Measurements from ENCODE around the gene RNF166.

RNF166 gene

DNA sequence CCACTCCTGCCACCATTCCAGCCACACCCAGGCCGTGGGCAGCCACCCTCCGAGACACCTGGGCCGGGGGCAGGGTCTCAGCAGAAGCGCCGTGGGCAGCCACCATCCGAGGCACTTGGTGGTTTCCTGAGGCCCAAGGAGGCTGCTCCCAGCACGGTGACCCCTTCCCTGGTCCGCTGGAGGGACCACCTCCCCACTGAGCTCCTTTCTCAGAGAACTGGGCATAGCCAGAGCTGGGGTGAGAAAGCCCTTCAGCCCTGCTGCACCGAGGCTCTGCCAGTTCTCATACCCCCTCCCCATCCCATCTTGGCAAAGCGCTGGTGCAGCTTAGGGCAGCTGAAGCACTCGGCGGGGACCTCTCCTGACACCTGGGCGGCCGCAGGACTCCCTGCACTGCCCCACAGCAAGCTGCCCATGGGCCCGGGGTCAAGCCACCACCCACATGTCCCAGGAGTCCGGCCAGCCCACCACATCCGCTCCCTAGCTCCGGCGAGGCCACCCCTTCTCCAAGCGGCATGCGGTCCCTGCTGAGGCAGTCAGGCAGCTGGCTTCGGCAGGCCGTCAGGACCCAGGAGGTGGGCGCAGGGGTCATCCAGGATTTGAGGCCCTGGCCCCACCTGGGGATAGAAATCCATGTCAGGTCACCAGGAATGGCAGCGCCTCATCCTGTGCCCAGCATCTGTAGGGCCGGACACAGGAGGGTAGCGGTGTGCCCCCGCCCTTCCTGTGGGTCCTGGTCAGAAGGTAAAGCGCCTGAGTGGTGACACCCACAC is 54.0 kb downstream of the RNF166 start:
- no peak for DNase-seq (ENCODE audit: low spot score)

- DNase-seq (ENCODE audit: low spot score) = peak; percentile 87
Observed at GRCh38 chr16:88651276-88651988, 54.8 kb downstream of the RNF166 start.

GRCh38 chr16:88650749-88651275 is 55.4 kb downstream of the RNF166 start, which contains the start of gene CYBA:
Gene CYBA, minus strand, starts transcription at chr16:88651053. Its CDS starts 40 bp downstream, at chr16:88651013.
- peak; percentile 94 for DNase-seq (ENCODE audit: low spot score)

DNA sequence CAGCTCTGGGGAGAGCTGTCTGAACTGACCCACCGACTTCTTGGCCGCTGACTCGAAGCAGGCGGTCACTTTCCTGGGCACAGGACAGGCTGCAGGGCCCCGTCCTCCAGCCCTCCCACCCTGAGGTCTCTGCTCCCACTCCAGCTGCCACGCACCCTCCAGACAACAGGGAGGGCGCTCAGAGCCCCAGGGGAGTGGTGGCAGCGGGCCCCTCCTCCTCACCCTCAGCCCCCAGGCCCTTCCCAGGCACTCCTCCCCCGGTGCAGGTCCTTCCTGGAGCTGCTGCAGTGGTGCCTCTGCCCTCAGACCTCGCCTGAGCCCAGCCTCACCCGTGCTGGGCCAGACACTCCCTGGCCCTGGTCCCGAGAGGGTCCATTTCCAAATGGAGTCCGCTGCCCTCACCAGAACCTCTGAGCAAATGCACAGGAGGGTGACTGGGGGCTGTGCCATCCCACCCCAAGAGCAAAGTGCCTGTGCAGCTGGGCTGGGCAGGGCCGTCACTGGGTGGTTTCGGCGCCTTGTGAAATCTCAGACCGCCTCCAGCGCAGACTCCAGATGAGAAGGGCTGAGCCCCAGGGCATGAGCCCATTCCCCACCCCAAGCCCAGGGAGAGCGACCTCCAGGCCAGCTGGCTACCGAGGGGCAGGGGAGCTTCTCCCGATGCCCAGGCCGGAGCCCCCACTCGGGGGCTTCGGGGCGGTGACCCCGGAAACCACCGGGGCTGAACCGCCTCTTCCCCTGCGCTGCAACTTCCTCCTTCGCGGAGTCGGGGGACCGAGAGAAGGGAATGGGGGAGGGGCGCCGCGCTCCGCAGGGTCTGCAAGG is 56.1 kb downstream of the RNF166 start:
- DNase-seq (ENCODE audit: low spot score) = peak; percentile 68

GRCh38 chr16:88649195-88649923 is 56.8 kb downstream of the RNF166 start:
- DNase-seq (ENCODE audit: low spot score) = no peak

- no peak for DNase-seq (ENCODE audit: low spot score)
Observed at GRCh38 chr16:88647178-88648070, 58.8 kb downstream of the RNF166 start.
